HepG2 (cell line): Measurements from ENCODE around the gene FITM1. TPM values are rescaled to one million over a fixed set of nuclear protein-coding genes. Genes with fewer than 3 reads are reported as not detected.
A peak's percentile ranks its signal among the peaks of the same experiment; 100 is the strongest.

Experiments used
- ATAC-seq: fragments of 200-7000 bp; cut with Tn5 transposase; 3 replicates; pipeline ENCODE4 v1.9.1; 2020; ENCODE audit warnings: mild to moderate bottlenecking, moderate library complexity
- BruUV-seq: library from RNA; stranded (reverse); fragments of 400-500 nt; replicated peaks from 2 replicates; lab custom pipeline; 2021; lab: Mats Ljungman, UMichigan
- CTCF ChIA-PET: fragments of 300-600 bp; formaldehyde crosslinking; extraction: SDS; loops from one replicate; lab custom pipeline; 2021; ENCODE audit warnings: low total read pairs, inconsistent platforms, low intra/inter-chr PET ratio; lab: Yijun Ruan, JAX
- POLR2A ChIA-PET: fragments of 350-600 bp; sonication (Branson Sonifier 250); formaldehyde crosslinking; loops from one replicate; lab custom pipeline; 2020; ENCODE audit warnings: antibody characterized with exemption, inconsistent platforms; lab: Yijun Ruan, JAX
- DNase-seq: peaks from one replicate; pipeline ENCODE4 v3.0.0-alpha.2; 2015; ENCODE audit warnings: low spot score
- FAIRE-seq: peaks from 3 replicates; lab custom pipeline; 2011; peaks lifted over from hg19 to GRCh38; lab: Jason Lieb, UNC
- H2AFZ ChIP-seq: one replicate; pipeline ENCODE4 v1.6.1; 2011; ENCODE audit warnings: low read length, inconsistent platforms
- H3K27ac ChIP-seq: fragments of 300-600 bp; 3 replicates; pipeline ENCODE4 v1.8.0; 2011; ENCODE audit warnings: mixed run types, mild to moderate bottlenecking, mixed read lengths, low read length, inconsistent platforms; ENCODE audit not compliant: insufficient read depth; ENCODE audit errors: extremely low read length
- H3K27me3 ChIP-seq, 2 experiments: fragments of 200-600 bp in 1 of 2; 2 replicates in 1 of 2; 3 replicates in 1 of 2; pipeline versions ENCODE4 v1.6.0 to v1.8.0; 2011; ENCODE audit warnings: low read length in 2 of 2, mild to moderate bottlenecking in 2 of 2, moderate library complexity in 2 of 2, inconsistent platforms in 1 of 2; ENCODE audit not compliant: insufficient read depth in 2 of 2, control insufficient read depth in 1 of 2
- H3K36me3 ChIP-seq, 2 experiments: fragments of 200-600 bp in 1 of 2; replicated peaks in 1 of 2; 2 replicates in 1 of 2; 3 replicates in 1 of 2; pipeline versions ENCODE4 v1.5.1 to v1.8.0; 2011; ENCODE audit warnings: low read length in 2 of 2, inconsistent platforms in 1 of 2; ENCODE audit not compliant: insufficient read depth in 2 of 2, control insufficient read depth in 1 of 2
- H3K4me1 ChIP-seq: 2 replicates; pipeline ENCODE4 v1.5.1; 2012; ENCODE audit warnings: low read length, inconsistent platforms; ENCODE audit not compliant: insufficient read depth
- H3K4me2 ChIP-seq: 2 replicates; pipeline ENCODE4 v1.6.0; 2011; ENCODE audit warnings: low read depth, low read length, inconsistent platforms
- H3K4me3 ChIP-seq, 3 experiments: fragments of 200-600 bp in 1 of 3; sonication (generic), shearing (Covaris generic) in 1 of 3; replicated peaks in 1 of 3; 2 replicates each; pipeline ENCODE4 v1.5.1; 2011 to 2016; ENCODE audit warnings: low read length in 3 of 3, inconsistent platforms in 2 of 3, low read depth in 2 of 3, mild to moderate bottlenecking in 2 of 3, control low read depth in 1 of 3, mixed read lengths in 1 of 3; ENCODE audit not compliant: insufficient read depth in 1 of 3
- H3K79me2 ChIP-seq: one replicate; pipeline ENCODE4 v1.6.1; 2011; ENCODE audit warnings: low read length, inconsistent platforms; ENCODE audit not compliant: insufficient read depth
- H3K9ac ChIP-seq: 2 replicates; pipeline ENCODE4 v1.6.0; 2011; ENCODE audit warnings: mild to moderate bottlenecking, low read depth, low read length, inconsistent platforms; ENCODE audit not compliant: insufficient read depth
- H3K9me3 ChIP-seq: 2 replicates; pipeline ENCODE4 v1.5.1; 2012; ENCODE audit warnings: mild to moderate bottlenecking, low read length
- H4K20me1 ChIP-seq: 2 replicates; pipeline ENCODE4 v1.6.0; 2011; ENCODE audit warnings: inconsistent platforms, mild to moderate bottlenecking, low read length, moderate library complexity; ENCODE audit not compliant: insufficient read depth
- BRD4 ChIP-seq: sonication (generic); formaldehyde crosslinking; IDR thresholded peaks from 2 replicates; pipeline ENCODE4 v1.4.0; 2020; ENCODE audit warnings: missing genetic modification reagents
- CREM ChIP-seq, 2 experiments: sonication (generic) in 1 of 2; formaldehyde crosslinking in 1 of 2; IDR thresholded peaks; 2 replicates each; pipeline versions ENCODE4 v1.4.0 to v1.6.1; 2016 to 2020; ENCODE audit warnings: antibody characterized with exemption in 1 of 2, mild to moderate bottlenecking in 1 of 2, missing genetic modification reagents in 1 of 2
- HOXA3 ChIP-seq: sonication (generic); formaldehyde crosslinking; IDR thresholded peaks from 2 replicates; pipeline ENCODE4 v1.5.0; 2020; ENCODE audit warnings: missing genetic modification reagents
- NR3C1 ChIP-seq: sonication (generic); formaldehyde crosslinking; IDR thresholded peaks from 2 replicates; pipeline ENCODE4 v1.4.0; 2020; ENCODE audit warnings: missing genetic modification reagents
- RBFOX2 ChIP-seq: fragments of 200-400 bp; formaldehyde crosslinking; IDR thresholded peaks from 2 replicates; pipeline ENCODE4 v1.6.1; 2017; ENCODE audit warnings: low read depth, mild to moderate bottlenecking, low read length
- WIZ ChIP-seq: sonication (generic); formaldehyde crosslinking; IDR thresholded peaks from 2 replicates; pipeline ENCODE4 v1.5.1; 2020; ENCODE audit warnings: mild to moderate bottlenecking, missing genetic modification reagents
- WGBS: methylation state at CpG from one replicate; pipeline ENCODE4 v1.1.6; 2017; ENCODE audit warnings: low lambda C conversion rate; 5-methylcytosine and 5-hydroxymethylcytosine counted together
- in situ Hi-C: cut with HindIII; loops from 2 replicates; pipeline ENCODE4 v1.10.0; 2017; ENCODE audit warnings: low pct_unique_long_range_greater_than_20kb; ENCODE audit not compliant: extremely low pct_ligation_motif_present
- intact Hi-C: fragments of 100-400 bp; cut with micrococcal nuclease; formaldehyde crosslinking; loops from one replicate; pipeline ENCODE4 v1.10.0; 2022; ENCODE audit not compliant: unreplicated experiment
- polyA plus RNA-seq, 8 experiments: library from polyadenylated mRNA; depleted of rRNA in 3 of 8; stranded (reverse) in 7 of 8; unstranded in 1 of 8; fragments of >200 nt; fragmentation: Illumina TruSeq in 4 of 8; extraction: Trizol in 4 of 8; gene quantifications; 2 replicates each; pipeline versions ENCODE4 v1.2.1 to v1.2.3, GENCODE V29; 2011 to 2016; ENCODE audit warnings: low read depth in 4 of 8, missing spikeins in 1 of 8, mixed read lengths in 1 of 8; ENCODE audit not compliant: insufficient read depth in 1 of 8
- total RNA-seq, 5 experiments: library from RNA; depleted of rRNA; stranded (reverse); fragments of >200 nt; fragmentation: Illumina TruSeq; extraction: Trizol; gene quantifications; 2 replicates each; pipeline ENCODE4 v1.2.3, GENCODE V29; 2016; ENCODE audit warnings: low read depth in 1 of 5
- TF ChIP-seq, protein P1 (sequence below): fragments of 450-650 bp; IDR thresholded peaks from 2 replicates; pipeline ENCODE4 v1.6.1; 2017
- TF ChIP-seq, protein P2 (sequence below): sonication (generic); formaldehyde crosslinking; IDR thresholded peaks from 2 replicates; pipeline ENCODE4 v1.8.1; 2023; ENCODE audit warnings: mild to moderate bottlenecking, missing genetic modification reagents, borderline replicate concordance
- TF ChIP-seq, protein P3 (sequence below): sonication (generic); formaldehyde crosslinking; IDR thresholded peaks from 2 replicates; pipeline ENCODE4 v1.4.0; 2020; ENCODE audit warnings: mild to moderate bottlenecking, missing genetic modification reagents

Gene FITM1
- total and polyA plus RNA-seq, 2 of the 13 experiments (the other 11 are each of a cell fraction or from before 2014, with no cell fraction given): 2.7 to 5.8 TPM

DNA sequence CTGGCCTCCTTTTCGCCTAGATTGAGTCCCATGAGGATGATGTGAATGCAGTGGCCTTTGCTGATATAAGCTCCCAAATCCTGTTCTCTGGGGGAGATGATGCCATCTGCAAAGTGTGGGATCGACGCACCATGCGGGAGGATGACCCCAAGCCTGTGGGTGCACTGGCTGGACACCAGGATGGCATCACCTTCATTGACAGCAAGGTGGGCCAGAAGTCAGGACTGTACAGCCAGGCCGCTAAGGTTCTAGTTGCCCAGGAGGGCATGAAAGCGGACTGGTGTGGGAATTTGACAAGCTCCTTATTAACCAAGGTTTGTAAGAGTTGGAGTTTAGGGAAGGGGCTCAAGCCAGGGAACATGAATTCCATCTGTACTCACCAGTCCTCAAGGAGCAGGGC is 10.8 kb upstream of the FITM1 start:
- no peak overlapping the region for H3K9ac ChIP-seq
- no peak overlapping the region for H3K4me2 ChIP-seq
- no peak for DNase-seq
- FAIRE-seq: no peak
- CTCF ChIA-PET: no interaction called here
- POLR2A ChIA-PET: interaction anchor here (1.3 to 15.5 kb wide), 5 partner anchors 14 to 151 kb away, joined by 3 to 977 read pairs (median 279); partner anchors contain the start of genes EMC9, FITM1, IRF9 and PCK2
- H3K4me3 ChIP-seq: no peak overlapping the region
- WGBS: 97% methylated on average over 6 of the region's 6 CpGs
- no peak overlapping the region for H3K27ac ChIP-seq
- no peak for ATAC-seq
- BruUV-seq: no TSS peak
- H3K36me3 ChIP-seq: peaks cover 66 to 75% of the 10 kb centered on the region in 2 experiments
- no peaks in the 10 kb centered on the region for H4K20me1 ChIP-seq
- H3K27me3 ChIP-seq: no peaks in the 10 kb centered on the region; a peak in 1 of 5 replicates
- no peak overlapping the region for H2AFZ ChIP-seq
- peaks cover 24% of the 10 kb centered on the region for H3K4me1 ChIP-seq
- peaks cover 33% of the 10 kb centered on the region for H3K79me2 ChIP-seq
- TF ChIP-seq, protein P1, sequence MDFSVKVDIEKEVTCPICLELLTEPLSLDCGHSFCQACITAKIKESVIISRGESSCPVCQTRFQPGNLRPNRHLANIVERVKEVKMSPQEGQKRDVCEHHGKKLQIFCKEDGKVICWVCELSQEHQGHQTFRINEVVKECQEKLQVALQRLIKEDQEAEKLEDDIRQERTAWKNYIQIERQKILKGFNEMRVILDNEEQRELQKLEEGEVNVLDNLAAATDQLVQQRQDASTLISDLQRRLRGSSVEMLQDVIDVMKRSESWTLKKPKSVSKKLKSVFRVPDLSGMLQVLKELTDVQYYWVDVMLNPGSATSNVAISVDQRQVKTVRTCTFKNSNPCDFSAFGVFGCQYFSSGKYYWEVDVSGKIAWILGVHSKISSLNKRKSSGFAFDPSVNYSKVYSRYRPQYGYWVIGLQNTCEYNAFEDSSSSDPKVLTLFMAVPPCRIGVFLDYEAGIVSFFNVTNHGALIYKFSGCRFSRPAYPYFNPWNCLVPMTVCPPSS: no peak
- TF ChIP-seq, protein P2, sequence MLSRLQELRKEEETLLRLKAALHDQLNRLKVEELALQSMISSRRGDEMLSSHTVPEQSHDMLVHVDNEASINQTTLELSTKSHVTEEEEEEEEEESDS (CRISPR knock-in tag): 0 out of 2 replicates have a peak, but pooled peaks have one; percentile 28
- TF ChIP-seq HOXA3: no peak
- intact Hi-C loops: loop anchor here (10.0 kb wide), 2 partner anchors 815 to 1025 kb away; partner anchors contain the start of genes ACIN1, BCL2L2, C14orf119 and PPP1R3E
- in situ Hi-C loops: loop anchor here (25.0 kb wide), 1 partner anchor 1532 kb away; the partner anchor contains the start of genes ABHD4 and DAD1
- no peaks in the 10 kb centered on the region for H3K9me3 ChIP-seq

DNA sequence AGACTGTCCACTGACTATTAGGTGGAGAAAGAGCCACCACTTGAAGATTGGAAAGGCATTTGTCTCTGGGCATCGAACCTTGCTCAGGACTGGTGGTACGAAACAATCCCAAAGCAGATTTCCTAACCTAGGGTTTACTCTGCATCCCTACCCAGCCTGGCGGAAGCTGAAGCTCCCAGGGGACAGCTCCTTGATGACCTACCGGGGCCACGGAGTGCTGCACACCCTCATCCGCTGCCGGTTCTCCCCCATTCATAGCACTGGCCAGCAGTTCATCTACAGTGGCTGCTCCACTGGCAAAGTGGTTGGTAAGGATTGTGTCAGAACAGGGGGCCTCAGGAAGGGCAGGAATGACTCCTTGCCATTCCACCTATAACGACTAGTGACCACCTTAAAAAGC is 9.2 kb upstream of the FITM1 start:
- Histone ChIP-seq H3K27ac (no peak overlapping the region), H3K9me3 (no peaks in the 10 kb centered on the region), H3K36me3 (peaks cover 66 to 74% of the 10 kb centered on the region in 2 experiments), H3K4me3 (no peak overlapping the region), H3K79me2 (peaks cover 22% of the 10 kb centered on the region), H3K27me3 (no peaks in the 10 kb centered on the region), H3K4me1 (peaks cover 17% of the 10 kb centered on the region), H3K9ac (no peak overlapping the region), H4K20me1 (no peaks in the 10 kb centered on the region), H2AFZ (no peak overlapping the region), H3K4me2 (no peak overlapping the region)
- TF ChIP-seq, protein P3, sequence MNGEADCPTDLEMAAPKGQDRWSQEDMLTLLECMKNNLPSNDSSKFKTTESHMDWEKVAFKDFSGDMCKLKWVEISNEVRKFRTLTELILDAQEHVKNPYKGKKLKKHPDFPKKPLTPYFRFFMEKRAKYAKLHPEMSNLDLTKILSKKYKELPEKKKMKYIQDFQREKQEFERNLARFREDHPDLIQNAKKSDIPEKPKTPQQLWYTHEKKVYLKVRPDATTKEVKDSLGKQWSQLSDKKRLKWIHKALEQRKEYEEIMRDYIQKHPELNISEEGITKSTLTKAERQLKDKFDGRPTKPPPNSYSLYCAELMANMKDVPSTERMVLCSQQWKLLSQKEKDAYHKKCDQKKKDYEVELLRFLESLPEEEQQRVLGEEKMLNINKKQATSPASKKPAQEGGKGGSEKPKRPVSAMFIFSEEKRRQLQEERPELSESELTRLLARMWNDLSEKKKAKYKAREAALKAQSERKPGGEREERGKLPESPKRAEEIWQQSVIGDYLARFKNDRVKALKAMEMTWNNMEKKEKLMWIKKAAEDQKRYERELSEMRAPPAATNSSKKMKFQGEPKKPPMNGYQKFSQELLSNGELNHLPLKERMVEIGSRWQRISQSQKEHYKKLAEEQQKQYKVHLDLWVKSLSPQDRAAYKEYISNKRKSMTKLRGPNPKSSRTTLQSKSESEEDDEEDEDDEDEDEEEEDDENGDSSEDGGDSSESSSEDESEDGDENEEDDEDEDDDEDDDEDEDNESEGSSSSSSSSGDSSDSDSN (CRISPR knock-in tag): no peak
- 0 out of 2 replicates have a peak, but pooled peaks have one; percentile 61 for TF ChIP-seq WIZ (CRISPR knock-in tag)
- no peak for TF ChIP-seq BRD4 (CRISPR knock-in tag)
- 0 out of 2 replicates have a peak, but pooled peaks have one; percentile 25 for TF ChIP-seq RBFOX2
- TF ChIP-seq CREM (IDR thresholded peaks at IDR 0.05): no peak
- peak; percentile 47; the same call in 1 of the 2 replicates for TF ChIP-seq CREM (CRISPR knock-in tag; IDR thresholded peaks at IDR 0.05)
- peak; percentile 38; the same call in 1 of the 2 replicates for TF ChIP-seq NR3C1 (CRISPR knock-in tag)
- TF ChIP-seq HOXA3: 0 out of 2 replicates have a peak, but pooled peaks have one; percentile 13
- 96% methylated on average over 8 of the region's 8 CpGs for WGBS
- intact Hi-C loops (no loop called here), in situ Hi-C loops (loop anchor here (25.0 kb wide), 1 partner anchor 1534 kb away; the partner anchor contains the start of genes ABHD4 and DAD1)
- CTCF ChIA-PET: no interaction called here
- BruUV-seq: no TSS peak
- ATAC-seq: no peak
- no peak for DNase-seq
- FAIRE-seq: no peak
- POLR2A ChIA-PET: interaction anchor here (10.3 to 15.5 kb wide), 2 partner anchors 12 to 26 kb away, joined by 279 to 977 read pairs; partner anchors contain the start of genes EMC9, FITM1, PSME1 and PSME2
